MCF 10A (cell line): ENCODE results near the gene NAA80. TPM values are rescaled to one million over a fixed set of nuclear protein-coding genes. Genes with fewer than 3 reads are reported as not detected.
A peak's percentile ranks its signal among the peaks of the same experiment; 100 is the strongest.
"Not testable (repeated sequence)": the region's sequence is repeated elsewhere in the genome, so short reads cannot be mapped to it uniquely, and the experiment has no call there.

Experiments used
- BruUV-seq: library from RNA; stranded (reverse); fragments of 400-500 nt; replicated peaks from 2 replicates; lab custom pipeline; 2021; lab: Mats Ljungman, UMichigan
- CTCF ChIA-PET: fragments of 300-600 bp; sonication (Branson Sonifier 250); formaldehyde crosslinking; extraction: SDS; loops from one replicate; lab custom pipeline; 2021; ENCODE audit warnings: antibody characterized with exemption, inconsistent platforms; lab: Yijun Ruan, JAX
- POLR2A ChIA-PET: fragments of 300-600, 350-650 bp; sonication (Branson Sonifier 250); formaldehyde crosslinking; extraction: SDS; loops from one replicate; lab custom pipeline; 2020; ENCODE audit warnings: antibody characterized with exemption, inconsistent platforms; lab: Yijun Ruan, JAX
- DNase-seq: peaks from one replicate; pipeline ENCODE4 v3.0.0-alpha.2; 2018; ENCODE audit not compliant: unreplicated experiment
- H3K27ac Mint-ChIP-seq: one replicate; pipeline ENCODE4 v1.8.0; 2022; ENCODE audit warnings: mild to moderate bottlenecking, low read depth, mixed read lengths; ENCODE audit not compliant: unreplicated experiment
- H3K27me3 Mint-ChIP-seq: one replicate; pipeline ENCODE4 v1.8.0; 2022; ENCODE audit warnings: mixed read lengths; ENCODE audit not compliant: insufficient read depth, unreplicated experiment
- H3K36me3 Mint-ChIP-seq: one replicate; pipeline ENCODE4 v1.8.0; 2022; ENCODE audit warnings: mild to moderate bottlenecking, moderate library complexity, mixed read lengths; ENCODE audit not compliant: insufficient read depth, unreplicated experiment
- H3K4me1 Mint-ChIP-seq: one replicate; pipeline ENCODE4 v1.8.0; 2022; ENCODE audit warnings: mixed read lengths; ENCODE audit not compliant: insufficient read depth, unreplicated experiment
- H3K4me3 Mint-ChIP-seq: one replicate; pipeline ENCODE4 v1.8.0; 2022; ENCODE audit warnings: mild to moderate bottlenecking, moderate library complexity, mixed read lengths; ENCODE audit not compliant: unreplicated experiment
- H3K9me3 Mint-ChIP-seq: one replicate; pipeline ENCODE4 v1.8.0; 2022; ENCODE audit warnings: mixed read lengths; ENCODE audit not compliant: unreplicated experiment
- intact Hi-C: fragments of 100-400 bp; cut with micrococcal nuclease; formaldehyde crosslinking; loops from 2 replicates; pipeline ENCODE4 v1.14.1; 2022
- total RNA-seq: library from RNA; stranded (reverse); gene quantifications from 2 replicates; pipeline ENCODE4 v1.2.3, GENCODE V29; 2022
- TF ChIP-seq, protein P1 (sequence below): fragments of 200-600 bp; IDR thresholded peaks from one replicate; pipeline ENCODE4 v1.8.0; 2022; ENCODE audit warnings: antibody characterized with exemption, mild to moderate bottlenecking; ENCODE audit not compliant: unreplicated experiment

The NAA80 gene
- total RNA-seq, 1 experiment from 2014 or later: 12.4 TPM

DNA sequence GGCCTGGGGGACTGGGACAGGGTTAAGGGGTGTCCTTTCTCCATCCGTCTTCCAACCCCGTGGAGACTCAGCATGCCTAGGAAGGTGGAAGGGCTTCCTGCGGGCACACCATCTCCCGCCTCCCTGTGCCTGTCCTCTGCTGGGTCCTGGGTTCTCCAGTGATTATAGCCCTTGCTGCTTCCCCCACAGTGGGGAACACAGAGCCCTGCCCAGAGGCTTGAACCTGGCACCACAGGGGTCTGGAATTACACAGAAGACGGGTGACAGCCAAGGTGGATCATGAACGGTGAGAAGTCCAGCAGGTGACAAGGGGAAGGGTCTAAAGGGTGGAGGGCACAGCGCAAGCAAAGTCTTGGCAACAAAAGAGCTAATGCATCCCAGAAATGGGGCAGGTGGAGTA is 36.4 kb downstream of the NAA80 start:
- Mint-ChIP-seq H3K9me3 (no peaks in the 10 kb centered on the region), H3K36me3 (peaks cover 22% of the 10 kb centered on the region), H3K4me1 (peaks cover 3% of the 10 kb centered on the region), H3K27me3 (no peaks in the 10 kb centered on the region), H3K27ac (no peak overlapping the region), H3K4me3 (no peak overlapping the region)
- DNase-seq: no peak
- no TSS peak for BruUV-seq
- TF ChIP-seq, protein P1, sequence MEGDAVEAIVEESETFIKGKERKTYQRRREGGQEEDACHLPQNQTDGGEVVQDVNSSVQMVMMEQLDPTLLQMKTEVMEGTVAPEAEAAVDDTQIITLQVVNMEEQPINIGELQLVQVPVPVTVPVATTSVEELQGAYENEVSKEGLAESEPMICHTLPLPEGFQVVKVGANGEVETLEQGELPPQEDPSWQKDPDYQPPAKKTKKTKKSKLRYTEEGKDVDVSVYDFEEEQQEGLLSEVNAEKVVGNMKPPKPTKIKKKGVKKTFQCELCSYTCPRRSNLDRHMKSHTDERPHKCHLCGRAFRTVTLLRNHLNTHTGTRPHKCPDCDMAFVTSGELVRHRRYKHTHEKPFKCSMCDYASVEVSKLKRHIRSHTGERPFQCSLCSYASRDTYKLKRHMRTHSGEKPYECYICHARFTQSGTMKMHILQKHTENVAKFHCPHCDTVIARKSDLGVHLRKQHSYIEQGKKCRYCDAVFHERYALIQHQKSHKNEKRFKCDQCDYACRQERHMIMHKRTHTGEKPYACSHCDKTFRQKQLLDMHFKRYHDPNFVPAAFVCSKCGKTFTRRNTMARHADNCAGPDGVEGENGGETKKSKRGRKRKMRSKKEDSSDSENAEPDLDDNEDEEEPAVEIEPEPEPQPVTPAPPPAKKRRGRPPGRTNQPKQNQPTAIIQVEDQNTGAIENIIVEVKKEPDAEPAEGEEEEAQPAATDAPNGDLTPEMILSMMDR: no peak
- intact Hi-C loops: no loop called here
- CTCF ChIA-PET: interaction anchor here (0.6 to 5.1 kb wide), 5 partner anchors 8 to 141 kb away, joined by 4 to 38 read pairs (median 6); partner anchors contain the start of genes GNAT1 and SEMA3B
- POLR2A ChIA-PET: interaction anchor here (0.5 to 0.6 kb wide), 2 partner anchors 162 to 175 kb away, joined by 3 to 4 read pairs; no protein-coding TSS in a partner anchor

DNA sequence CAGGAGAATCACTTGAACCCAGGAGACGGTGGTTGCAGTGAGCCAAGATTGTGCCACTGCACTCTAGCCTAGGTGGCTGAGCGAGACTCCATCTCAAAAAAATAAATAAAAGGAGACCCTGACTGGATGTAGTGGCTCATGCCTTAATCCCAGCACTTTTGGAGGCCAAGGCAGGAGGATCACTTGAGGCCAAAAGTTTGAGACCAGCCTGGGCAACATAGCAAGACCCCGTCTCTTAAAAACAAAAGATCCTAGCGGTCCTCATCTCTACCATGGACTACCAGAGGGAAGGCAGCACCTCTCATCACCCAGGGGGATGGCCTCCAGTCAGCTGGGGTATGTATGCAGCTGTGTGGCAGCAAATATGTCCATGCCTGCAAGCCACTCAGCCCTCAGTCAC is 37.0 kb downstream of the NAA80 start:
- intact Hi-C loops, H3K27ac Mint-ChIP-seq, DNase-seq, H3K27me3 Mint-ChIP-seq, H3K9me3 Mint-ChIP-seq, BruUV-seq, H3K4me3 Mint-ChIP-seq, H3K4me1 Mint-ChIP-seq: not testable (repeated sequence)
- peaks cover 22% of the 10 kb centered on the region for H3K36me3 Mint-ChIP-seq
- CTCF ChIA-PET: interaction anchor here (1.4 to 7.2 kb wide), 4 partner anchors 9 to 35 kb away, joined by 4 to 70 read pairs (median 22); partner anchors contain the start of gene SEMA3B
- POLR2A ChIA-PET: interaction anchor here (0.7 kb wide), 1 partner anchor 65 kb away, joined by 3 read pairs; the partner anchor contains the start of gene TUSC2

DNA sequence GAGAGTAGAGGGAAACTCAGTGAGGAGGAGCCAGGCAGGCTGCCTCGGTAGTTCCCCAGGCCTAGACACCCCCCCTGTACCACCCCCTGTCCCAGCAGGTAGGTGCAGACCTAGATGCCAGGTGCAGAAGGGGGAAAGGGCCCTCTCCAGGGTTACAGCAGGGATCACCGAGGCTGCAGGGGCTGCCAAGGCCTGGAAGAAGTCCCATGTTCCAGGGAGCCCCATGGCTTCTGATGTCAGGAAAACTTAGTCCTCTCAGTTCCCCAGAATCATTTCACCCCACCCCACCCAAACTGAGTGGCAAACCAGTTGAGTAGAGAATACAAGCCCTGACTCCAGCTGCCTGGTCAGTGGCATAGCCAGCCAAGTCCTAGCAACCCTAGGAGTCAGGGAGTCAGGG is 37.7 kb downstream of the NAA80 start:
- H3K36me3 Mint-ChIP-seq: peaks cover 22% of the 10 kb centered on the region
- intact Hi-C loops: no loop called here
- POLR2A ChIA-PET: interaction anchor here (0.6 to 2.6 kb wide), 6 partner anchors 9 to 66 kb away, joined by 3 to 16 read pairs (median 4); partner anchors contain the start of genes GNAI2, IFRD2, SEMA3B and TUSC2
- no TSS peak for BruUV-seq
- H3K27me3 Mint-ChIP-seq: no peaks in the 10 kb centered on the region
- TF ChIP-seq, protein P1: no peak
- H3K4me3 Mint-ChIP-seq: no peak overlapping the region
- no peaks in the 10 kb centered on the region for H3K9me3 Mint-ChIP-seq
- no peak overlapping the region for H3K27ac Mint-ChIP-seq
- CTCF ChIA-PET: interaction anchor here (0.9 to 7.2 kb wide), 6 partner anchors 9 to 69 kb away, joined by 4 to 70 read pairs (median 21); partner anchors contain the start of gene SEMA3B
- no peak for DNase-seq
- no peaks in the 10 kb centered on the region for H3K4me1 Mint-ChIP-seq

DNA sequence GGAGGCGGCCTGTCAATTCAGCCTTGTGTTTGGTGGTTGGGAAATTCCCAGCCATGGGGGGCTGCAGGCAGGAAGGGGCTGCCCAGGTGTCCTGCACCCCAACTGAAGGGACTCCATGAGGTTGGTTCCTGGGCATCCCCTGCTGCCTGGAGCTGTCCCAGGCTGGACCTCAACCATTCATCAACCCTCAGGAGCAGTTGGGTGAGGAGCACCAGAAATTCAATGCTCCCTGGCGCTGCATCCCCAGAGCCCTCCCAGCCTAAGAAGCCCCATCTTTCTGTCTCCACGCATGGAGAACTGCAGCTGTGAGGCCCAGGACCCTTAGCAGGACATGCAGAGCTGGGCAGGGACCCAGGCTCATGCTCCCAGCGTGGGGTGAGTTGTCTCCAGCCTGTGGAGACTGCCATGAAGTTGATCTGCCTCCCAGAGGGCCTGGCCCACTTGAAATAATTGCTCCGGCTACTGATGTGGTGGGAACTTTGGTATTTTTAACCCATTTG is 38.2 kb downstream of the NAA80 start:
- H3K9me3 Mint-ChIP-seq: no peaks in the 10 kb centered on the region
- H3K27ac Mint-ChIP-seq: no peak overlapping the region
- DNase-seq: no peak
- ChIA-PET CTCF (interaction anchor here (0.9 to 7.2 kb wide), 6 partner anchors 10 to 76 kb away, joined by 4 to 70 read pairs (median 21); partner anchors contain the start of gene SEMA3B), POLR2A (interaction anchor here (0.6 to 2.6 kb wide), 6 partner anchors 10 to 33 kb away, joined by 3 to 16 read pairs (median 4); partner anchors contain the start of genes GNAI2, IFRD2 and SEMA3B)
- H3K4me1 Mint-ChIP-seq: no peaks in the 10 kb centered on the region
- no peaks in the 10 kb centered on the region for H3K27me3 Mint-ChIP-seq
- intact Hi-C loops: loop anchor here (1.0 kb wide), 1 partner anchor 12 kb away; no protein-coding TSS in a partner anchor
- peak overlapping the region; percentile 62 for H3K4me3 Mint-ChIP-seq
- peaks cover 22% of the 10 kb centered on the region for H3K36me3 Mint-ChIP-seq
- TF ChIP-seq, protein P1: no peak
- BruUV-seq: no TSS peak
